ENCODE measurements around the gene N4BP2L2. TPM values are rescaled to one million over a fixed set of nuclear protein-coding genes. Genes with fewer than 3 reads are reported as not detected.

The N4BP2L2 gene
- total RNA-seq, 1 donor from 2014 or later = 88.0 TPM

DNA sequence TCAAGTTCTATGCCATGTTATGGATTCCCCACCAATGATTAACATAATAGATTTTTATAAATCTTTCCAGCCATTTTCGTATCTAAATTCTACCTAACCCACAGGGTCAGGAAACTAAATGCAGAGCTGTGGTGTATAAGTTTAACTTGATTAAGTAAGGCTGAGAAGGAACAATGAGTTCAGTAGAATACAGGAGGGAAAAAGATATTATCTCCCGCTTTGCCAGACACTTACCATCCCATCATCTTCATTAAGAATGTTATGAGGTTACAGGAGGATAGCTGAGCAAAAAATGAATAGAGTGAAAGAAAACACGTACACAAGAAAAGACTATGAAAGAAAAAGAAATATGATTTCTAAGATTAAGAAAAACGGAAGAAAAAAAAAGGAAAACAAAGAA is 27.1 kb downstream of the N4BP2L2 start:
- Mint-ChIP-seq H3K4me1 (peaks cover 2% of the 10 kb centered on the region), H3K27ac (no peak overlapping the region), H3K27me3 (no peaks in the 10 kb centered on the region), H3K4me3 (no peak overlapping the region), H3K36me3 (ENCODE audit: low read depth) (peaks cover 34% of the 10 kb centered on the region), H3K9me3 (no peaks in the 10 kb centered on the region)
- intact Hi-C loops (cut with micrococcal nuclease) = no loop called here
- DNase-seq = no peak

GRCh38 chr13:32504876-32505275 is 33.7 kb downstream of the N4BP2L2 start:
- H3K9me3 Mint-ChIP-seq = no peaks in the 10 kb centered on the region
- H3K36me3 Mint-ChIP-seq (ENCODE audit: low read depth) = peaks cover 29% of the 10 kb centered on the region
- no peak overlapping the region for H3K4me3 Mint-ChIP-seq
- no peaks in the 10 kb centered on the region for H3K27me3 Mint-ChIP-seq
- no peak overlapping the region for H3K27ac Mint-ChIP-seq
- intact Hi-C loops (cut with micrococcal nuclease) = no loop called here
- no peaks in the 10 kb centered on the region for H3K4me1 Mint-ChIP-seq
- DNase-seq = no peak

GRCh38 chr13:32504263-32504662 is 34.3 kb downstream of the N4BP2L2 start:
- Mint-ChIP-seq H3K27ac (no peak overlapping the region), H3K27me3 (no peaks in the 10 kb centered on the region), H3K36me3 (ENCODE audit: low read depth) (peaks cover 28% of the 10 kb centered on the region), H3K9me3 (no peaks in the 10 kb centered on the region), H3K4me1 (no peaks in the 10 kb centered on the region), H3K4me3 (no peak overlapping the region)
- intact Hi-C loops (cut with micrococcal nuclease) = no loop called here
- no peak for DNase-seq

GRCh38 chr13:32503727-32504126 is 34.9 kb downstream of the N4BP2L2 start:
- H3K4me1 Mint-ChIP-seq = no peaks in the 10 kb centered on the region
- intact Hi-C loops (cut with micrococcal nuclease) = no loop called here

DNA sequence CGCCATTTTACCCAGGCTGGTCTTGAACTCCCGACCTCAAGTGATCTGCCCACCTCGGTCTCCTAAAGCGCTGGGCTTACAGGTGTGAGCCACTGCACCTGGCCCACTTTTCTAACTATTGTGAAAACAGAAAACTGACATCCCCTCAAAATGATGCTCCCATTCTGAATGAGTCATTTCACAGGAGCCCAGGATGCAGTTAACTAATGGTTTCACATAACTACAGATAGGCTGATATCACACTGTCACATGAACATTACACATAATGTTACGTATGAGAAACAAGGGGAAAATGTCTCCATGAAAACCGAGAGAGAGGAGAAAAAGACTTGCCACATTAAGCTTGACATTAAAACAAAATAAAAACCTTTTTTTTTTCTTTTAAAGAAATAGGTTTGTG is 37.5 kb downstream of the N4BP2L2 start:
- Mint-ChIP-seq H3K27me3 (no peaks in the 10 kb centered on the region), H3K4me3 (no peak overlapping the region), H3K27ac (no peak overlapping the region), H3K36me3 (ENCODE audit: low read depth) (peaks cover 25% of the 10 kb centered on the region), H3K4me1 (peaks cover 9% of the 10 kb centered on the region), H3K9me3 (no peaks in the 10 kb centered on the region)
- intact Hi-C loops (cut with micrococcal nuclease) = no loop called here
- DNase-seq = no peak

More at GRCh38 chr13:32503727-32504126, 34.9 kb downstream of the N4BP2L2 start:
- no peak overlapping the region for H3K27ac Mint-ChIP-seq
- no peaks in the 10 kb centered on the region for H3K9me3 Mint-ChIP-seq
- H3K27me3 Mint-ChIP-seq = no peaks in the 10 kb centered on the region
- peaks cover 24% of the 10 kb centered on the region for H3K36me3 Mint-ChIP-seq (ENCODE audit: low read depth)
- DNase-seq = no peak
- H3K4me3 Mint-ChIP-seq = no peak overlapping the region

DNA sequence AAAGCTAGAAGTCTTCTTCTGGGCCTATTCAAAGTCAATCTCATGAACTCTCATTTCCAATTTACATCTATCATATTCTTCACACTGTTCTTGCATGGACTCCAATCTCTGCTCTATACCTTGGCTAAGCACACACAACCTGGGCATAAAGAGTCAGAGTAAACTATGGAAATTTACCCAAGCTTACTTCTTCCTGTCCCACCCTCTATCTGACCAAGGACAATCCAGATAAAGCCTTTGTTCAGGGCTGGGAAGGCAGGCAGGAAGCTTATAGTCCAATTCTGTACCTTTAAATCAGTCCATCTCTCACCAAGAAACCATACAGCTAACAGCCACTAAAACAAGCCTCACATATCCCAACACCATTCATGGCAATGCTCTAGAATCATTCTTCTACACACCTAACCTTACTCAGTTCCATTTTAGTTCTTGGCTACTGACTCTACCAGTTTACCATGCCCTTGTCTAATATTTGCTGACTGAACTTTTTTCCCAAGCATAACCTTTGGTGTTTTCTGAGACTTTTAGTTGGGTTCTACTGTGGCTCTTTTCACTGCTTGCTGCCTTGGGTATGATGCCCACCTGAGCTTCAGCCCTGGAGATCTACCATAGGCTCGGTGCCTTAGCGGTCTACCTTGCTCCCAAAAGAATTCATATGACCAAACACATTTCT is 38.9 kb downstream of the N4BP2L2 start:
- DNase-seq = no peak
- intact Hi-C loops (cut with micrococcal nuclease) = no loop called here
- Mint-ChIP-seq H3K9me3 (no peaks in the 10 kb centered on the region), H3K27ac (no peak overlapping the region), H3K27me3 (no peaks in the 10 kb centered on the region), H3K4me3 (no peak overlapping the region), H3K4me1 (peaks cover 9% of the 10 kb centered on the region), H3K36me3 (ENCODE audit: low read depth) (peaks cover 13% of the 10 kb centered on the region)

- Mint-ChIP-seq H3K9me3 (no peaks in the 10 kb centered on the region), H3K4me3 (no peak overlapping the region), H3K36me3 (ENCODE audit: low read depth) (peaks cover 9% of the 10 kb centered on the region), H3K4me1 (peaks cover 9% of the 10 kb centered on the region), H3K27ac (no peak overlapping the region), H3K27me3 (no peaks in the 10 kb centered on the region)
- intact Hi-C loops (cut with micrococcal nuclease) = no loop called here
- DNase-seq = no peak
These were observed 41.0 kb downstream of the N4BP2L2 start for GRCh38 chr13:32497589-32497988.

- intact Hi-C loops (cut with micrococcal nuclease) = no loop called here
- no peak for DNase-seq
- Mint-ChIP-seq H3K36me3 (ENCODE audit: low read depth) (peaks cover 7% of the 10 kb centered on the region), H3K9me3 (no peaks in the 10 kb centered on the region), H3K4me3 (no peak overlapping the region), H3K27ac (no peak overlapping the region), H3K27me3 (no peaks in the 10 kb centered on the region), H3K4me1 (peaks cover 9% of the 10 kb centered on the region)
These were observed 41.9 kb downstream of the N4BP2L2 start for GRCh38 chr13:32496599-32497160.

GRCh38 chr13:32495841-32496240 is 42.8 kb downstream of the N4BP2L2 start:
- intact Hi-C loops (cut with micrococcal nuclease) = no loop called here
- Mint-ChIP-seq H3K36me3 (ENCODE audit: low read depth) (peaks cover 5% of the 10 kb centered on the region), H3K4me3 (no peak overlapping the region), H3K27ac (no peak overlapping the region), H3K9me3 (no peaks in the 10 kb centered on the region), H3K27me3 (no peaks in the 10 kb centered on the region), H3K4me1 (peaks cover 9% of the 10 kb centered on the region)
- DNase-seq = no peak

- DNase-seq = no peak
- no peak overlapping the region for H3K27ac Mint-ChIP-seq
- H3K27me3 Mint-ChIP-seq = no peaks in the 10 kb centered on the region
- H3K9me3 Mint-ChIP-seq = no peaks in the 10 kb centered on the region
- H3K4me3 Mint-ChIP-seq = no peak overlapping the region
- H3K4me1 Mint-ChIP-seq = peaks cover 9% of the 10 kb centered on the region
- intact Hi-C loops (cut with micrococcal nuclease) = no loop called here
- peaks cover 5% of the 10 kb centered on the region for H3K36me3 Mint-ChIP-seq (ENCODE audit: low read depth)
These were observed 43.2 kb downstream of the N4BP2L2 start for GRCh38 chr13:32495429-32495828.

- no peak overlapping the region for H3K4me3 Mint-ChIP-seq
- H3K36me3 Mint-ChIP-seq (ENCODE audit: low read depth) = peaks cover 1% of the 10 kb centered on the region
- H3K4me1 Mint-ChIP-seq = no peaks in the 10 kb centered on the region
- intact Hi-C loops (cut with micrococcal nuclease) = no loop called here
- no peaks in the 10 kb centered on the region for H3K9me3 Mint-ChIP-seq
- no peaks in the 10 kb centered on the region for H3K27me3 Mint-ChIP-seq
- no peak overlapping the region for H3K27ac Mint-ChIP-seq
- no peak for DNase-seq
These were observed 47.6 kb downstream of the N4BP2L2 start for GRCh38 chr13:32491028-32491427.

DNA sequence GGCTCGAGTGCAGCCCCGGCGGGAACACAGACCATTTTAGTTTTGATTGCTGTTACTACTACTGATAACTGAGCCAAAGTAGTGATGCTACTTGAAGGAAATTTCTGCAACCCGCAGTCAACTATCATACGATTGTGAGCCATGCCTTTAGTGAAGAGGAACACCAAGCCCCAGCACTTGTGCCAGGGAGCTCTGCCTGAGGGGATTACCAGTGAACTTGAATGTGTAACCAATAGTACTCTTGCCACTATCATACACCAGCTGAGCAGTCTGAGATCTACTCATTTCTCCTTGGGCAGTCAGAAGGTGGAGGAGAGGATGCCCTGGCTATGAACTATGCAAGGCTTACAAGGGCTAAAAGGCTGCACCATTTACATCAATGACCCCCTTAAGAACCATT is 61.7 kb downstream of the N4BP2L2 start:
- intact Hi-C loops (cut with micrococcal nuclease) = no loop called here
- H3K4me1 Mint-ChIP-seq = peaks cover 8% of the 10 kb centered on the region
- no peaks in the 10 kb centered on the region for H3K27me3 Mint-ChIP-seq
- H3K4me3 Mint-ChIP-seq = no peak overlapping the region
- H3K27ac Mint-ChIP-seq = no peak overlapping the region
- H3K36me3 Mint-ChIP-seq (ENCODE audit: low read depth) = peaks cover 5% of the 10 kb centered on the region
- no peaks in the 10 kb centered on the region for H3K9me3 Mint-ChIP-seq
- no peak for DNase-seq

DNA sequence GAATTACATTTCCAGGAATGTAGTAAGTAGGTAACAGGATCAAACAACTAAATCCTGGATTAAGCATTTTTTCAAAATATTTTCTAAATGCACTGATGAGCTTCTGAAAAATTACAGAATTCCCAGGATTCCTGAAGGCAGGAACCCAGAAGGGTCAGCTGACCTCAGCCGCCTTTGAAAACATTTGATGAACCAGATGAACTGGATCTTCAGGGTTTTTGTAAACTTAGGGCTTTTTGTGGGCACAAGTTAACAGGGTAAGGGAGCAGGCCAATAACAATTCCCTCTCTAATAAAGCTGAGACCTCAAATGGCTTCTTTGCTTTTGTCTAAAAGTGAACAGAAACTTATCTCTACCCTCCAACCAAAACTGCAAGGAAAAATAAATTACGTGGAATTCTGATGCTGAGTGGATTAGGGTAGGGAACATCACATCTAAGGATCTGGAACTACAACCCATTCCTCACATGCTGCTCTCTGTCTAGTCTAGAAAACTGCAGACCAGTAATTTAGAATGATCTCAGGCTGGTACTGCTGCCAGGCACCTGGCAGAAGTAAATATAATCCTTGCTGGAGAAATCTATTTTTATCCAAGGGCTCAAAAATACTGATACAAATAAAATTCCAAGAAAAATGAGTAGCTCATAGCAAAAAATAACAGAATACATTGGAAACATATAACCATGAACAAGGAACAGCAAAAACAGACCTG is 62.4 kb downstream of the N4BP2L2 start:
- DNase-seq = no peak

GRCh38 chr13:32474999-32475792 is 63.4 kb downstream of the N4BP2L2 start:
- peaks cover 15% of the 10 kb centered on the region for H3K4me1 Mint-ChIP-seq
- no peaks in the 10 kb centered on the region for H3K9me3 Mint-ChIP-seq
- intact Hi-C loops (cut with micrococcal nuclease) = no loop called here
- H3K27me3 Mint-ChIP-seq = no peaks in the 10 kb centered on the region
- no peak overlapping the region for H3K27ac Mint-ChIP-seq
- no peak overlapping the region for H3K4me3 Mint-ChIP-seq
- no peak for DNase-seq
- peaks cover 5% of the 10 kb centered on the region for H3K36me3 Mint-ChIP-seq (ENCODE audit: low read depth)

More for the DNA sequence above, 62.4 kb downstream of the N4BP2L2 start:
- intact Hi-C loops (cut with micrococcal nuclease) = no loop called here
- no peaks in the 10 kb centered on the region for H3K9me3 Mint-ChIP-seq
- no peak overlapping the region for H3K4me3 Mint-ChIP-seq
- no peak overlapping the region for H3K27ac Mint-ChIP-seq
- peaks cover 5% of the 10 kb centered on the region for H3K36me3 Mint-ChIP-seq (ENCODE audit: low read depth)
- peaks cover 14% of the 10 kb centered on the region for H3K4me1 Mint-ChIP-seq
- H3K27me3 Mint-ChIP-seq = no peaks in the 10 kb centered on the region
